Measurements from ENCODE around the gene IGFN1. TPM values are rescaled to one million over a fixed set of nuclear protein-coding genes. Genes with fewer than 3 reads are reported as not detected.

IGFN1 gene
- total and polyA plus RNA-seq, 2 of the 8 experiments (the other 6 are each of a cell fraction or from before 2014, with no cell fraction given) = not detected

DNA sequence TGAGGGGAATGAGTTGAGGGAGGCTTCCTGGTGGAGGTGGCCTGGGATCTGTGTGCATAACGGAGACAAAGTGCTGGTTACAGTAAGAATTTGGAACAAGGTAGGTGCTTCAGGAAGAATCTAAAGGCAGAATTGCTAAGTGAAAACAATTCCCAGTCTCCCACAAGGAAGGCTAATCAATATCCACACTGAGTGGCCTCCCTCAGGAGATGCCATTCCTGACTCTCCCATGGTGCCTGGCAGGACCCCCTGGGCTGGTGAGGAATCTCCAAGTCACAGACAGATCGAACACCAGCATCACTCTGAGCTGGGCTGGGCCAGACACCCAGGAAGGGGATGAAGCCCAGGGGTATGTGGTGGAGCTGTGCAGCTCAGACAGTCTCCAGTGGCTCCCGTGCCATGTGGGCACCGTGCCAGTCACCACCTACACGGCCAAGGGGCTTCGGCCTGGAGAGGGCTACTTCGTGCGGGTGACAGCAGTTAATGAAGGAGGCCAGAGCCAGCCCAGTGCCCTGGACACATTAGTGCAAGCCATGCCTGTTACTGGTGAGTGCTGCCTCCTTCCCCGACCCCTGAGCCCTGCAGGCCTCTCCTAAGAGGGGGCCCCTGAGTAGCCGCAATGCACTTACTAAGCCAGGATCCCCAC lies 30.7 kb downstream of the IGFN1 start:
- Histone ChIP-seq H2BK12ac (ENCODE audit: low read depth, low read length) (no peak overlapping the region), H3K4ac (replicated peaks; ENCODE audit: insufficient read length, low read depth, low read length) (no peak overlapping the region), H3K27me3 (replicated peaks in 1 of 4; ENCODE audit: control insufficient read depth in 3 of 4, extremely low read depth in 1 of 4, insufficient read depth in 3 of 4, low read length in 3 of 4) (no peaks in the 10 kb centered on the region), H4K8ac (ENCODE audit: extremely low read depth, insufficient read depth, low read length) (no peak overlapping the region), H3K56ac (replicated peaks; ENCODE audit: insufficient read length, low read depth, low read length) (no peak overlapping the region), H3K23ac (ENCODE audit: insufficient read length) (no peak overlapping the region), H3K36me3 (ENCODE audit: control insufficient read depth in 2 of 4, insufficient read depth in 4 of 4, low read length in 3 of 4) (no peaks in the 10 kb centered on the region), H3K9me3 (ENCODE audit: insufficient read depth in 2 of 2, low read depth in 1 of 2, low read length in 1 of 2) (no peaks in the 10 kb centered on the region), H4K20me1 (replicated peaks in 1 of 2; ENCODE audit: control insufficient read depth in 1 of 2, insufficient read depth in 2 of 2, low read length in 2 of 2) (no peaks in the 10 kb centered on the region), H3K27ac (ENCODE audit: low read depth, low read length) (no peak overlapping the region), H3K79me2 (ENCODE audit: control insufficient read depth in 1 of 2, insufficient read depth in 2 of 2, low read length in 2 of 2) (no peaks in the 10 kb centered on the region), H2BK15ac (ENCODE audit: low read length) (no peak overlapping the region), H4K5ac (ENCODE audit: insufficient read length, low read depth, low read length) (no peak overlapping the region), H2AFZ (ENCODE audit: low read length) (no peak overlapping the region), H3K9ac (replicated peaks in 1 of 4; ENCODE audit: extremely low read depth in 1 of 4, low read depth in 3 of 4, low read length in 3 of 4) (no peak overlapping the region), H2AK5ac (ENCODE audit: low read depth, low read length) (no peak overlapping the region), H3K4me3 (ENCODE audit: extremely low read depth in 1 of 4, insufficient read depth in 2 of 4, low read depth in 3 of 4, low read length in 4 of 4) (no peak overlapping the region), H2BK120ac (replicated peaks; ENCODE audit: low read depth, low read length) (no peak overlapping the region), H3K4me1 (replicated peaks in 1 of 4; ENCODE audit: control insufficient read depth in 3 of 4, insufficient read depth in 4 of 4, low read length in 3 of 4) (no peaks in the 10 kb centered on the region; a peak in 1 of 7 replicates), H4K91ac (replicated peaks; ENCODE audit: insufficient read length, low read length) (no peak overlapping the region), H3K79me1 (ENCODE audit: low read depth, low read length) (no peaks in the 10 kb centered on the region), H2BK5ac (ENCODE audit: low read depth, low read length) (no peak overlapping the region), H3K18ac (ENCODE audit: extremely low read depth, low read length) (no peak overlapping the region), H2BK20ac (ENCODE audit: low read length) (no peak overlapping the region), H3K23me2 (ENCODE audit: low read depth, low read length) (no peaks in the 10 kb centered on the region), H3K14ac (ENCODE audit: insufficient read length) (no peak overlapping the region), H3K4me2 (ENCODE audit: insufficient read depth in 1 of 2, low read depth in 2 of 2, low read length in 2 of 2) (no peak overlapping the region)
- 85% methylated on average over 10 of the region's 10 CpGs; no CpG with 5 or more reads in 1 of the 2 experiments for WGBS, 2 experiments (ENCODE audit: extremely low coverage in 1 of 2, insufficient coverage in 1 of 2, insufficient read length in 1 of 2, insufficient replicate concordance in 2 of 2, low coverage in 1 of 2, low lambda C conversion rate in 2 of 2, missing lambda C conversion rate in 1 of 2)
- peak in 1 of 2 experiments; percentile 38 for DNase-seq (ENCODE audit: low read depth in 1 of 2, low spot score in 2 of 2)
- ChIA-PET POLR2A (ENCODE audit: partially characterized antibody) (no interaction called here), CTCF (ENCODE audit: partially characterized antibody) (interaction anchor here (0.8 to 2.7 kb wide), 13 partner anchors 20 to 152 kb away, joined by 3 to 13 read pairs (median 4); partner anchors contain the start of genes IGFN1 and PKP1)
- TF ChIP-seq JUND (IDR thresholded peaks at IDR 0.05; ENCODE audit: low read length) = no peak
- no peak for TF ChIP-seq EGR1 (IDR thresholded peaks at IDR 0.05; ENCODE audit: borderline replicate concordance, low read depth, low read length)
- no peak for TF ChIP-seq SAP30 (IDR thresholded peaks at IDR 0.05; ENCODE audit: insufficient read depth, insufficient replicate concordance, low read length)
- TF ChIP-seq SP1 (IDR thresholded peaks at IDR 0.05; ENCODE audit: low read depth, low read length) = no peak
- no peak for TF ChIP-seq CHD2 (IDR thresholded peaks at IDR 0.05; ENCODE audit: low read length)
- TF ChIP-seq CHD1 (IDR thresholded peaks at IDR 0.05; ENCODE audit: low read depth, low read length) = no peak
- TF ChIP-seq RAD21 (IDR thresholded peaks at IDR 0.05 in 1 of 2, conservative IDR thresholded peaks at IDR 0.05 in 1 of 2; ENCODE audit: low read depth in 2 of 2, low read length in 2 of 2) = no peak
- TF ChIP-seq HDAC6 (IDR thresholded peaks at IDR 0.05; ENCODE audit: low read depth, low read length) = no peak
- no peak for TF ChIP-seq E2F6 (IDR thresholded peaks at IDR 0.05)
- no peak for TF ChIP-seq CBX8 (IDR thresholded peaks at IDR 0.05; ENCODE audit: borderline replicate concordance, low read depth, low read length)
- TF ChIP-seq RNF2 (IDR thresholded peaks at IDR 0.05; ENCODE audit: borderline replicate concordance, low read depth, low read length, missing control alignments, poor library complexity, severe bottlenecking) = no peak
- no peak for FAIRE-seq

Measured in H1 (cell line).